Measurements from ENCODE around the gene MRPS18C. TPM values are rescaled to one million over a fixed set of nuclear protein-coding genes. Genes with fewer than 3 reads are reported as not detected.

MRPS18C gene
- 10 to 100 TPM; 10.9 to 55.0 TPM for total RNA-seq

DNA sequence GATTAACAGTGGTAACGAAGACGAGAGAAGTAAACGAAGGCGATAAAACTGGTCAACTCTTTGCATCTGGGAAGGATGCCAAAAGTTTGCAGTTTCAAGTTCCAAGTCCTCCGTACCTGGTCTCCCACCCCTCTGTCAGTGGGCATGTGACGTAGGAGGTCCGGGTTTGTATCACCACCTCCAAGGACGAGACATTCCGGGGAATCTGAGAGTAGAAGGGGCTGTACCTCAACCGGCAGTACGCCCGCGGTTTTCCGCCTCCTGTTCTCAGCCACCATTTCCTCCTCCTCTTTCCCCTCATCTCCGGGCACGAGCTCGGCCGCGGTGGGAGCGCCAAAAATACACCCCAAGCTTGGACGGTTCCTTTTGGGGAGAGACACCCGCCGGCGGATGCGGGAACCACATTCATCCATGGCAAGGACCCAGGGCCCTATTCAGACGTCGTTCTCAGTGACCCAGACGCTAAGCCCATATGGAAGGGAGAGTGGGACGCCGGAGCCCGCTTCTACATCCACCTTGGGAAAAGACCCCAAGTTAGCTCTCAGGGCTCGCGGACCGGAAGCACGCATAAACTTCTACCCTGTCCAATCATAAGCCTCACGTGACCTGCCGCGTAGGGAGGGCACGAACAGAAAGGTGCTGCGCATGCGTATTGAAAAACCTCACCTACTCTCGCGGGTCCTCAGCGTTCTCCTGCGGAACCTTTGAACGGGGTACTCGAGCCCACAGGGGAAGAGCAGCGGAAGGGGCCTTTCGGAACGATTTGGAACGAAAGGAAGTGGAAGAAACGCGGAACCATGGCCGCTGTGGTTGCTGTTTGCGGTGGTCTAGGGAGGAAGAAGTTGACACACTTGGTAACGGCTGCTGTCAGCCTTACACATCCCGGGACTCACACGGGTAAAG is at the start of gene MRPS18C, which contains the start of gene HELQ:
Gene MRPS18C, plus strand, starts transcription at position 778 of the 903 bp plus-strand sequence. Its CDS starts 20 bp downstream, at position 798.
Gene HELQ, minus strand, starts transcription at position 543 of the 903 bp plus-strand sequence. Its CDS starts 130 bp downstream, at position 413.
- peak within 1 kb of the TSS; percentile 90 to 97 (median 94) for H3K27ac ChIP-seq
- no peaks in the 10 kb centered on the region for H3K9me3 ChIP-seq
- H3K36me3 ChIP-seq (replicated peaks in 1 of 2; ENCODE audit: insufficient read depth in 1 of 2, low read depth in 2 of 2), result peaks cover 0 to 7% of the 10 kb centered on the region in 2 donors
- H3K27me3 ChIP-seq, result no peaks in the 10 kb centered on the region
- peaks cover 30% of the 10 kb centered on the region for H3K4me1 ChIP-seq
- WGBS, 2 donors, result 0% methylated on average over 30 to 58 of the region's 58 CpGs
- DNase-seq (peak; percentile 96 to 99 (median 98)), ATAC-seq (peak; percentile 99)
- TF ChIP-seq POLR2A (IDR thresholded peaks at IDR 0.05), result peak; percentile 57 to 88 (median 86)
- TF ChIP-seq, protein P1, sequence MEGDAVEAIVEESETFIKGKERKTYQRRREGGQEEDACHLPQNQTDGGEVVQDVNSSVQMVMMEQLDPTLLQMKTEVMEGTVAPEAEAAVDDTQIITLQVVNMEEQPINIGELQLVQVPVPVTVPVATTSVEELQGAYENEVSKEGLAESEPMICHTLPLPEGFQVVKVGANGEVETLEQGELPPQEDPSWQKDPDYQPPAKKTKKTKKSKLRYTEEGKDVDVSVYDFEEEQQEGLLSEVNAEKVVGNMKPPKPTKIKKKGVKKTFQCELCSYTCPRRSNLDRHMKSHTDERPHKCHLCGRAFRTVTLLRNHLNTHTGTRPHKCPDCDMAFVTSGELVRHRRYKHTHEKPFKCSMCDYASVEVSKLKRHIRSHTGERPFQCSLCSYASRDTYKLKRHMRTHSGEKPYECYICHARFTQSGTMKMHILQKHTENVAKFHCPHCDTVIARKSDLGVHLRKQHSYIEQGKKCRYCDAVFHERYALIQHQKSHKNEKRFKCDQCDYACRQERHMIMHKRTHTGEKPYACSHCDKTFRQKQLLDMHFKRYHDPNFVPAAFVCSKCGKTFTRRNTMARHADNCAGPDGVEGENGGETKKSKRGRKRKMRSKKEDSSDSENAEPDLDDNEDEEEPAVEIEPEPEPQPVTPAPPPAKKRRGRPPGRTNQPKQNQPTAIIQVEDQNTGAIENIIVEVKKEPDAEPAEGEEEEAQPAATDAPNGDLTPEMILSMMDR (IDR thresholded peaks at IDR 0.05), result peak in 5 of 7 experiments; percentile 14 to 56 (median 33)
- intact Hi-C loops (cut with DNase I), result no loop called here
- H3K4me3 ChIP-seq, result peak within 1 kb of the TSS; percentile 57 to 76

DNA sequence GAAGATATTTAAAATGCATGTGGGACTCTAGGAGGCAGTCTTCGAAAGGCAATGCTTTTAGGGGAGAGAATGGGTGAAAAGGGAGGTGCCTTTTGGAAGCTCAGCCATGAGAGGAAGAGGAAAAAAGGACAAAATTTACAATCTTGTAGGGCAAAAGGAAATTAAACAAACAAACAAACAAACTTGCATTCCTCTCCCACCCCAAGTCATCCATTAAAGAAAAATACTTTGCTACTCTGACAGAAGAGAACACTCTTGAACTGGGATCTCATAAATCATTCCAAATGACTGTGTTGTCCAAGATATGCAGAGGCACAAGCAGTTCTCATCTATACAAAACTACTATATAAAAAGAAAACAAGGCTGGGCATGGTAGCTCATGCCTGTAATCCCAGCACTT is 47.0 kb upstream of the MRPS18C start:
- no peak for TF ChIP-seq POLR2A (IDR thresholded peaks at IDR 0.05)
- TF ChIP-seq, protein P1 (IDR thresholded peaks at IDR 0.05), result no peak
- H3K4me1 ChIP-seq, result no peaks in the 10 kb centered on the region
- no peak for DNase-seq
- ATAC-seq, result no peak
- H3K36me3 ChIP-seq (replicated peaks in 1 of 2; ENCODE audit: insufficient read depth in 1 of 2, low read depth in 2 of 2), result peaks cover 0 to 12% of the 10 kb centered on the region in 2 donors
- H3K4me3 ChIP-seq, result no peak overlapping the region
- 85 to 100% methylated on average over 1 of the region's 1 CpG for WGBS, 2 donors
- no peaks in the 10 kb centered on the region for H3K9me3 ChIP-seq
- no peak overlapping the region for H3K27ac ChIP-seq
- H3K27me3 ChIP-seq, result no peaks in the 10 kb centered on the region
- intact Hi-C loops (cut with DNase I), result no loop called here

DNA sequence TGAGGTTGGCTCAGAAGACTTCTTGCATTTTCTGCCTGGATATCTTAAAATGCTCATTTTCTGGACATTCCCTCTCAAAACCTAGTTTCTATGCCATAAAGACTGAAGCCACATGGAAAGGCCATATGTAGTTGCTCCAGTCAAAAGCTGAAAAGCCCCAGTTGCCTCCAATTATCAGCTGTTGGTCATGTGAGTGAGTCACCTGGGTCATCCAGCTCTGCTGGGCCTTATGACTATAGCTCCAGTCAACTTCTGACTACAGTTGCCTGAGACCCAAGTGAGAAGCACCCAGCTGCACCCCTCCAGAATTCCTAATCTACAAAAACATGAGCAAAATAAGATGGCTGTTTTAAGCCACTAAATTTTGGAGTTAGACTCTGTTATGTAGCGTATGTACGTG is 42.2 kb upstream of the MRPS18C start:
- intact Hi-C loops (cut with DNase I), result no loop called here
- Histone ChIP-seq H3K9me3 (no peaks in the 10 kb centered on the region), H3K27ac (no peak overlapping the region), H3K4me3 (no peak overlapping the region), H3K36me3 (replicated peaks in 1 of 2; ENCODE audit: insufficient read depth in 1 of 2, low read depth in 2 of 2) (peaks cover 0 to 15% of the 10 kb centered on the region in 2 donors), H3K27me3 (no peaks in the 10 kb centered on the region), H3K4me1 (no peaks in the 10 kb centered on the region)
- ATAC-seq, result no peak
- WGBS, 2 donors, result 96 to 100% methylated on average over 2 of the region's 2 CpGs
- TF ChIP-seq, protein P1 (IDR thresholded peaks at IDR 0.05), result no peak
- TF ChIP-seq POLR2A (IDR thresholded peaks at IDR 0.05), result no peak
- no peak for DNase-seq

DNA sequence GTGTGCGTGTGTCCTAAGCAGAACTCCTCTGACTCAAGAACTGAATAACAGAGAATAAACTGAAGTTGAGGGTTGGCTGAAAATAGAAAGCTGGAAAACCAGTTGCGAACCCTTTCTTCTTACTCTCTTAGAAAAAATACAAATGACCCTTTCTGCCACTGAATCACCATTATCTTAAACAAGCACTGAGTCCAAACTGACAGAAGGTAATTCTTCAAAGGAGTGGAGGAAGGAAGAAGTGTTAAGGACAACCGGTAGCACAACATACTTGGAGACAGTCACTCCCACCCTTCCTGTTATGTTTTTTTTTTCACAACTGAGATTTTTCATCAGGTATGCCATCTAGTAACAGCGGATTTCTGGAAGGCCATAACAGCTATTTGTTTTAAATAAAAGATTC is 38.3 kb upstream of the MRPS18C start:
- TF ChIP-seq, protein P1 (IDR thresholded peaks at IDR 0.05), result no peak
- no peak for TF ChIP-seq POLR2A (IDR thresholded peaks at IDR 0.05)
- no peak overlapping the region for H3K4me3 ChIP-seq
- no peaks in the 10 kb centered on the region for H3K9me3 ChIP-seq
- H3K27me3 ChIP-seq, result no peaks in the 10 kb centered on the region
- 83 to 89% methylated on average over 4 of the region's 4 CpGs for WGBS, 2 donors
- no peak overlapping the region for H3K27ac ChIP-seq
- ATAC-seq (no peak), DNase-seq (no peak)
- H3K36me3 ChIP-seq (replicated peaks in 1 of 2; ENCODE audit: insufficient read depth in 1 of 2, low read depth in 2 of 2), result peaks cover 0 to 16% of the 10 kb centered on the region in 2 donors
- intact Hi-C loops (cut with DNase I), result no loop called here
- H3K4me1 ChIP-seq, result no peaks in the 10 kb centered on the region
